OCI-LY7 (cell line): Measurements from ENCODE around the gene MISP.

Source experiments
- CTCF ChIP-seq: fragments of 200-600 bp; sonication (generic); conservative IDR thresholded peaks from 2 replicates; pipeline ENCODE4 v1.5.1; 2014; ENCODE audit warnings: mild to moderate bottlenecking, antibody characterized with exemption, low read length, moderate library complexity, mixed read lengths
- EZH2phosphoT487 ChIP-seq: fragments of 200-600 bp; sonication (generic); IDR thresholded peaks from 2 replicates; pipeline ENCODE4 v1.6.1; 2018; ENCODE audit warnings: low read depth, borderline replicate concordance, mild to moderate bottlenecking, mixed run types, antibody characterized with exemption, low read length, moderate library complexity, mixed read lengths

GRCh38 chr19:801030-801860 lies 50.3 kb downstream of the MISP start:
- TF ChIP-seq CTCF: no peak
- no peak for TF ChIP-seq EZH2phosphoT487
